ENCODE measurements around the gene HRAS. TPM values are rescaled to one million over a fixed set of nuclear protein-coding genes. Genes with fewer than 3 reads are reported as not detected.

HRAS gene
- total and polyA plus RNA-seq, 2 of the 13 experiments (the other 11 are each of a cell fraction or from before 2014, with no cell fraction given): 32.9 to 50.0 TPM

- TF ChIP-seq, protein P1, sequence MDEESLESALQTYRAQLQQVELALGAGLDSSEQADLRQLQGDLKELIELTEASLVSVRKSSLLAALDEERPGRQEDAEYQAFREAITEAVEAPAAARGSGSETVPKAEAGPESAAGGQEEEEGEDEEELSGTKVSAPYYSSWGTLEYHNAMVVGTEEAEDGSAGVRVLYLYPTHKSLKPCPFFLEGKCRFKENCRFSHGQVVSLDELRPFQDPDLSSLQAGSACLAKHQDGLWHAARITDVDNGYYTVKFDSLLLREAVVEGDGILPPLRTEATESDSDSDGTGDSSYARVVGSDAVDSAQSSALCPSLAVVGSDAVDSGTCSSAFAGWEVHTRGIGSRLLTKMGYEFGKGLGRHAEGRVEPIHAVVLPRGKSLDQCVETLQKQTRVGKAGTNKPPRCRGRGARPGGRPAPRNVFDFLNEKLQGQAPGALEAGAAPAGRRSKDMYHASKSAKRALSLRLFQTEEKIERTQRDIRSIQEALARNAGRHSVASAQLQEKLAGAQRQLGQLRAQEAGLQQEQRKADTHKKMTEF (CRISPR knock-in tag; IDR thresholded peaks at IDR 0.05): 0 out of 2 replicates have a peak, but pooled peaks have one; percentile 30
- no peak for TF ChIP-seq ZNF552 (CRISPR knock-in tag; IDR thresholded peaks at IDR 0.05; ENCODE audit: borderline replicate concordance)
- TF ChIP-seq MED13 (CRISPR knock-in tag; IDR thresholded peaks at IDR 0.05): no peak
- 0 out of 2 replicates have a peak, but pooled peaks have one; percentile 30 for TF ChIP-seq POGZ (CRISPR knock-in tag; IDR thresholded peaks at IDR 0.05)
- TF ChIP-seq ZNF205 (CRISPR knock-in tag; IDR thresholded peaks at IDR 0.05): no peak
- TF ChIP-seq HMGXB4 (CRISPR knock-in tag; IDR thresholded peaks at IDR 0.05; ENCODE audit: borderline replicate concordance in 1 of 2, low read depth in 1 of 2): peak; percentile 60 to 66; a peak in 3 of 4 replicates
- TF ChIP-seq MXD1 (CRISPR knock-in tag; IDR thresholded peaks at IDR 0.05): no peak
- no peak for TF ChIP-seq MLLT10 (CRISPR knock-in tag; IDR thresholded peaks at IDR 0.05)
- no peak for TF ChIP-seq POLR2AphosphoS5 (IDR thresholded peaks at IDR 0.05; ENCODE audit: low read depth, low read length)
- TF ChIP-seq ZNF879 (CRISPR knock-in tag; IDR thresholded peaks at IDR 0.05): no peak
- no peak for TF ChIP-seq NFIC (IDR thresholded peaks at IDR 0.05; ENCODE audit: low read length)
- no peak for TF ChIP-seq TRIM24 (CRISPR knock-in tag; IDR thresholded peaks at IDR 0.05)
These were observed 14.8 kb downstream of the HRAS start (continued) for GRCh38 chr11:520428-521176.
